Tongue (tissue), 2 donors: ENCODE results near the gene NDUFA3. TPM values are rescaled to one million over a fixed set of nuclear protein-coding genes. Genes with fewer than 3 reads are reported as not detected.
"Not testable (repeated sequence)": the region's sequence is repeated elsewhere in the genome, so short reads cannot be mapped to it uniquely, and the experiment has no call there.

ENCODE experiments used
- DNase-seq: peaks from one replicate; pipeline ENCODE4 v3.0.0-alpha.2; 2015
- total RNA-seq: library from RNA; depleted of rRNA; stranded (reverse); fragments of >200 nt; gene quantifications from one replicate; pipeline ENCODE4 v1.2.3, GENCODE V29; 2014

The NDUFA3 gene
- 2.2 TPM for total RNA-seq

GRCh38 chr19:54102421-54103169 lies at the start of gene NDUFA3:
Gene NDUFA3 (plus strand): TSS chr19:54102855. CDS start chr19:54102879, 24 bp downstream.
- peak; percentile 100 for DNase-seq

- DNase-seq, result no peak
Observed at GRCh38 chr19:54062643-54063042, 40.0 kb upstream of the NDUFA3 start.

DNA sequence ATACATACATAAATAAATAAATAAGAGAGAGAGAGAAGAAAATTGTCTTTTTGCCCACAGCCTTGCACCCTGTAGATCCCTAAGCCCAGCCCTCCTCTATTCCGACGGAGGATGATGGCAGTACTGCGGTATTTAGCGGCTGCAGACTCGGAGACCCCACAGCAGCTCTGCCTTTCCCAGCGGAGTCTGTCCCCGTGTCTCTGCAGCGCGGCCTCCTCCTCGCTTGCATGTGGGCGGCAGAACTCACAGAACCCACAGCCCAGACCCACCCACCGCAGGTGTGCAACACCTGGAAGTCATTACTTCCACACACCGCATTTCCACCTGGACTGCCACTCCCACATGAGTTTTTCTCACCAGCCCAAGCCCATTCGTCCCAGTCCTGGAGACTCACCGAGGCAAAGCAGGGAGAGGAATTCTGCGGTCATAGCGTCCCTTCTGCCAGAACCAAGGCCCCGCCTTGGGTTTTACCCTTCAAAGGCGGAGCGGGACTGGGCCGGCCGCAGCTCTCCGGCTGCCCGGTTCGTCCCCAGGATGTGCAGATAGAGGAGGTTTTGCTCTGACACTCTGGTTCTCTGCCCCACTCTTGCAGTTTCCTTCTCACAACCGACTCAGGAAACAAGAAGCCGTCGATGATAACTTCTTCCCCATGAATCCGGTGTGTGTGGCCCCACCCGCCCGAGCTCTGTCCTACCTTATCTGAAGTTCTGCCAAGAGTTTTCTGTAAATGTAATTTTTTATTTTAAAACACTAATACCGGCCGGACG lies 39.1 kb upstream of the NDUFA3 start, which contains the start of gene VSTM1:
Gene VSTM1 (minus strand): TSS at position 548 of the 767 bp plus-strand sequence. CDS start 120 bp downstream, at position 428.
- DNase-seq, result no peak

DNA sequence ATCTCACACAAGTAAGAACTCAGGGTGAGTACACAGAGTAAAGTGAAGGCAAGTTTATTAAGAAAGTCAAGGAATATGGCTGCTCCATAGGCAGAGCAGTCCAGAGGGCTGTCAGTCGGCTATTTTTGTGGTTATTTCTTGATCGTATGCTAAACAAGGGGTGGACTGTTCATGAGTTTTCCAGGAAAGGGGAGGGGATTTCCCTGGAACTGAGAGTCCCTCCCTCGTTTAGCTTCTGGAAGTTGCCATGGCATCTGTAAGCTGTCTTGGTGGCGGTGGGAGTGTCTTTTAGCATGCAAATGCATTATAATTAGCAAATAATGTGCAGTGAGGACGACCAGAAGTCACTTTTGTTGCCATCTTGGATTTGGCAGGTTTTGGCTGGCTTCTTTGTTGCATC lies 33.2 kb upstream of the NDUFA3 start:
- DNase-seq, result no peak

DNA sequence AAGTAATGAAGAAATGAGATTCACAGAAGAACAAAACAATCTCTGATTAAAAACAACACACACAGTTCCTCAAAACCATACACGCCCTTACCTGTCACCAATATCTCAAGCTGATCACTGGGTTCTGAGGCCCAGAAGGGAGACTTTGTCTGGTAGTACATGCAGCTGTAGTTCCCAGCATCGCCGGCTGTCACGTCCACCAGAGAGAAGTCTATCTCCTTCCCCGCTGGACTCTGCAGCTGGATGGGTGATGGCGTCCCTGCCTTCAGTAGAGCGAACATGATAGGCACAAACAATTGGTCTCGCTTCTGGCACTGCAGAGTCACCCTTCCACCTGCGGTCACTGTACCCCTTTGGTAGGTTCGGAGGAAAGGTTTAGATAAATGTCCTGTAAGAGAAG lies 28.8 kb upstream of the NDUFA3 start:
- DNase-seq, result no peak

GRCh38 chr19:54074851-54075250 lies 27.8 kb upstream of the NDUFA3 start:
- no peak for DNase-seq

- DNase-seq, result no peak
Observed at GRCh38 chr19:54077334-54077733, 25.3 kb upstream of the NDUFA3 start.

DNA sequence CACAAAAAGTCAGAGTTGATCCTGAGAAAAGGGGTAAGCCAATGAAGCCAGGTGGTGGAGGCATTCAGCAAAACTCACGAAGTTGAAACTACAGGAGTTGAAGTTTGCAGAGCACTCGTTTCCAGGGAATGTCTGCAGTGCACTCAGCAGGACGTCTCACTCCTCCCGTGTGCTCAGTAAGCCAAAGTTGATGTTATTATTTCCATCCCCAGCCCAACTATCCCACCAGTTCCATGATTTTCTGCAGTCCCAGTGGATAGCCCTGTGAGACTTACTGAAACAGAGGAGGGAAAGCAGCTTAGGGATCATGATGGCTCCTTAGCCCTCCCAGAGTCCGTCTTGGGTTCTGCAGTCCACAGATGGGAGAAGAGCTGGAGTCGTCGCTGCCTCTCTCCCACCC lies 21.6 kb upstream of the NDUFA3 start, which contains the start of gene TARM1:
Gene TARM1 (minus strand): TSS at position 334 of the 400 bp plus-strand sequence. CDS start 25 bp downstream, at position 309.
- DNase-seq, result no peak

- DNase-seq, result no peak
Observed at GRCh38 chr19:54084410-54084809, 18.2 kb upstream of the NDUFA3 start.

GRCh38 chr19:54094426-54095000 lies 8.1 kb upstream of the NDUFA3 start:
- no peak for DNase-seq

GRCh38 chr19:54095136-54095858 lies 7.4 kb upstream of the NDUFA3 start:
- DNase-seq, result no peak

GRCh38 chr19:54095859-54096616 lies 6.6 kb upstream of the NDUFA3 start:
- peak; percentile 41 for DNase-seq

GRCh38 chr19:54096617-54097106 lies 6.0 kb upstream of the NDUFA3 start:
- DNase-seq, result no peak

GRCh38 chr19:54099190-54099902 lies 3.3 kb upstream of the NDUFA3 start:
- DNase-seq, result no peak

- not testable (repeated sequence) for DNase-seq
Observed at GRCh38 chr19:54099903-54100255, 2.8 kb upstream of the NDUFA3 start.

DNA sequence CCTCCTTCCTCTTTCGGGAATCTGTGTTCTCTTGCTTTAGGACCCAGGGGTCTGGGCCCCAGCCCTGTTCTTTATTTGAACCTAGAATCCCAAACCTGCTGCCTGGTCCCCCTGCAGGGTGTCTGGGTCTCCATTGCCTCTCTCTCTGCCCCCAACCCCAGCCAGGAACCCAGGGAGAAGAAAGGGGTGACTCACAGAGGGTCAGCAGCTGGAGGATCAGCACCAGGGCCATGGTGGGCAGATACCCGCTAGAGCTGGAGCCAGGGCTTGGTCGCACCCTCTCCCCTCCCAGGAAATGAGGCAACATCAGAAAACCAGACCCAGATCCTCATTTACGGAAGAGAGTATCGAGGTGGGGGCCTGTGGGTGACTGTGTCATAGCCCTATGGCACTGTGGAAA lies 2.1 kb upstream of the NDUFA3 start, which contains the start of gene OSCAR:
Gene OSCAR (minus strand): TSS at position 243 of the 400 bp plus-strand sequence. CDS start 11 bp downstream, at position 232.
- DNase-seq, result no peak

- no peak for DNase-seq
Observed at GRCh38 chr19:54104998-54105715, 2.5 kb downstream of the NDUFA3 start.

DNA sequence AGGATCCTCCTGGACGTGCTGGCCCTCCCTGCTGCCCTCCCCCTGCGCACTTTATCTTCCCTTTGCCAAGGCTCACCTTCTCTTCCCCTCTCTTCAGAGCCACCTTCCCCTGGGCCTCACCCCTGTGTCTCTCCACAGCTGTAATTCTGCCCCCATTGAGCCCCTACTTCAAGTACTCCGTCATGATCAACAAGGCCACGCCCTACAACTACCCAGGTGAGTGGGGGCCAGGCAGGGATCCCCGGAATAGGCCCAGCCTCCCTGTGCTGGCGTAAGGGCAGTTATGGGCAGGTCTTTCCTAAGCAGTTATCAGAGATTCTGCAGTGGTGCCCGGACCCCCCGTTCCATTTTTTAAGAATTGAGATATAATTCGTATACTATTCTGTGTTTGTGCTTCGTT lies 3.1 kb downstream of the NDUFA3 start:
- DNase-seq, result no peak

DNA sequence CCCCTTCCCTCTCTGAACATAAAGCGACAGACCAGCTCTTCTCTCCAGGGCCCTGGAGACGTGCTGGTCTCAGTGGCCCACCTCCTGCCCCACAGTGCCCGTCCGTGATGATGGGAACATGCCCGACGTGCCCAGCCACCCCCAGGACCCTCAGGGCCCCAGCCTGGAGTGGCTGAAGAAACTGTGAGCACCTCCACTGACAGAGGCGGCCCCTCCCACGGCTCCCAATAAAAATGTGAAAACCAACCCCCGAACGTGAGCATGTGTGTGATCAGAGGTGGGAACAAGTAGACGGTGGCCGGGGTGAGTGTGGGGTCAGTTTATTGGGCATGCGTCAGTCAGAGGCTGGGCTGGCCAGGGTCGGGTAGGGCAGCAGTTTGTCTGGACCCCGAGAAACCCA lies 4.1 kb downstream of the NDUFA3 start:
- DNase-seq, result no peak
